Peyer's patch (tissue), 4 donors: ENCODE data around the gene TEX19. TPM values are rescaled to one million over a fixed set of nuclear protein-coding genes. Genes with fewer than 3 reads are reported as not detected.
A peak's percentile ranks its signal among the peaks of the same experiment; 100 is the strongest.

ENCODE experiments used
- DNase-seq, 3 donors: peaks; one replicate each; pipeline ENCODE4 v3.0.0-alpha.2; 2017 to 2019
- H3K27ac ChIP-seq, 4 donors: fragments of 200-600 bp; sonication (generic); one replicate each; pipeline ENCODE4 v1.5.1; 2016 to 2019
- H3K27me3 ChIP-seq, 2 donors: fragments of 200-600 bp; sonication (generic); one replicate each; pipeline ENCODE4 v1.5.1; 2019
- H3K36me3 ChIP-seq, 3 donors: fragments of 200-600 bp; sonication (generic); one replicate each; pipeline ENCODE4 v1.5.1; 2016 to 2019
- H3K4me1 ChIP-seq, 4 donors: fragments of 200-600 bp; sonication (generic); one replicate each; pipeline ENCODE4 v1.5.1; 2016 to 2019
- H3K4me3 ChIP-seq, 4 donors: fragments of 200-600 bp; sonication (generic); 1 replicate in 3 of 4; 2 replicates in 1 of 4; pipeline ENCODE4 v1.5.1; 2016 to 2019; ENCODE audit warnings: mild to moderate bottlenecking in 1 of 4
- H3K9me3 ChIP-seq, 4 donors: fragments of 200-600 bp; sonication (generic); one replicate each; pipeline ENCODE4 v1.5.1; 2016 to 2019; ENCODE audit warnings: mild to moderate bottlenecking in 1 of 4
- POLR2A ChIP-seq, 2 donors: fragments of 450-650 bp; IDR thresholded peaks; one replicate each; pipeline ENCODE4 v1.5.1; 2017; ENCODE audit warnings: antibody characterized with exemption in 2 of 2, mild to moderate bottlenecking in 2 of 2, moderate library complexity in 2 of 2
- total RNA-seq, 4 donors: library from RNA; depleted of rRNA; stranded (reverse); fragments of >200 nt; gene quantifications; one replicate each; pipeline ENCODE4 v1.1.0, GENCODE V29; 2016
- TF ChIP-seq, protein P1 (sequence below), 6 experiments: fragments of 450-650 bp in 4 of 6; fragments of 200-600 bp in 2 of 6; sonication (generic) in 1 of 6; IDR thresholded peaks; one replicate each; pipeline ENCODE4 v1.5.1; 2017 to 2019; ENCODE audit warnings: antibody characterized with exemption in 6 of 6, mild to moderate bottlenecking in 3 of 6, moderate library complexity in 1 of 6

TEX19 gene, protein sequence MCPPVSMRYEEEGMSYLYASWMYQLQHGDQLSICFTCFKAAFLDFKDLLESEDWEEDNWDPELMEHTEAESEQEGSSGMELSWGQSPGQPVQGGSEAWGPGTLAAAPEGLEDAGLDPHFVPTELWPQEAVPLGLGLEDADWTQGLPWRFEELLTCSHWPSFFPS
- total RNA-seq: not detected

DNA sequence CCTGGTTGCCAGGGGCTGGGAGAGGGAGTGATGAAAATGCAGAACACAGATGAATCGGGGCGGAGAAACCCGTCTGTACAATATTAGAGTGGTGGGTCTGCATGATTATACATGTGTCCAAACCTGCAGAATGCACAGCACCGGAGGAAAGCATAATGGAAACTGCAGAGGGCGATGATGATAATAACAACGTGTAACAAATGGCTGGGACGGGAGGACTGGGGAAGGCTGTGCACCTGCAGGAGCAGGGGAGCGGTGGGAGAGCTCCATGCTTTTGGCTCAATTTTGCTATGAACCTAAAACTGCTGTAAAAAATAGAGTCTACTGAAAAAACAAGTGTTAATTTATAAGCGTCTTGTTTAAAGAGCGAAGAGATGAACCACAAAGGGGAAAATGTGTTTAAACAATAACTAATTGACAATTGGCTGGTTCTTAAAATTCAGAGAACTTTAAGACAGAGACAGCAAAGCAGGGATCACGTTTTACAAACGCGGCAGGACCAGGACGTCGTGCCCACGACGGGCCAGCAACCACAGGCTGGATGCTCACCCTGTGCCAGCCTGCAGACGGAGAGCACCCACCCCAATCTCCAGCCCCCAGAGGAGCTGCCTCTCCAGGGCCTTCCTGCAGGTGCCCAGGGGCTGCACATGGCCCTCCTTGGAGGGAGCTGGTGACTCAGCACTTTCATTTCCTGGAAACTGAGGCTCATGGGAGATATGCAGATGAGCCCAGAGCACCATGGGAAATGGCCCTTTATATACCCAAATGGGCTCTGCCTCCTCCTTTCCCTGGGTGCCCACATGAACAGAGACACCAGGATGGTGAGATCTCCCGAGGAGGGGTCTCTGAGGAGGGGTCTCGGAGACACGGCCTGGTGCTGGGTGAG lies at the start of gene TEX19:
TEX19 (plus strand) TSS at position 783 of the 886 bp plus-strand sequence. CDS start 2,904 bp downstream, outside the sequence.
- no peaks in the 10 kb centered on the region for H3K4me1 ChIP-seq
- H3K4me3 ChIP-seq: no peak within 1 kb of the TSS
- H3K27me3 ChIP-seq: no peaks in the 10 kb centered on the region

DNA sequence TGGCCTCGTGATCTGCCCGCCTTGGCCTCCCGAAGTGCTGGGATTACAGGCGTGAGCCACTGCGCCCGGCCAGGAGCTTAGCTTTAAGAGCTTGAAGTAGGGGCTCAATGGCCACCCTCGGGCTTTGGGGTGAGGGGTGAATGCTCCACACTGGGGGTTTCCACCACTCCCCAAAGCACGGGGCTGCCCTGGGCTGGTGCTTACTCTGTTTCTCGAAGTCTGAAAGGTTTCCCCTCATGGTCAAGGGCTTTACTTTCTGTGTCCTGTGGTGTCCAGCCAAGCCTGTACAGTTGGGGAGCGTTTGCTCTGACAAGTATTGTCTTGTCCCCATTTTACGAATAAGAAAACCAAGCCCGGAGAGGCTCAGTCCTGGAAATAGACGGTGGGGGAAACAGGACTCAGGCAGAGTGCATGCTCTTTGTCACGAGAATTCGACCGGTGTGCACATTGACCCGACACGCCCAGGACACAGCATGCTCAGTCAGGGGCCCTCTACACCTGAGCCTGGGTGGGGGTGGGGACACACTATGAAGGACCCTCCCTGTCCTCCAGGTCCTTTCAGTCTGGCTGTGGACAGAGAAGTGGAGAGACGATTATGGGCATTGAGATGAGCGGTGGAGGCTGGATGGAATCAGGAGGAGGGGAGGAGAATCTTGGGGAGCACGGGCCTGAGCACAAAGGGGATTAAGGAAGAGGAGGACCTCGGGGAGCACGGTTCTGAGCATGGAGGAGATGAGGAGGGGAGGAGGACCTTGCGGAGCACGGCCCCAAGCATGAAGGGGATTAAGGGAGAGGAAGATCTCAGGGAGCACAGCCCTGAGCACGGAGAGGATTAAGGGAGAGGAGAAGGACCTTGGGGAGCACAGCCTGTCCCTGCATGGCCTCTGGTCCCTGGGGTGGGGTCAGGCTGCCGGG lies 49.1 kb upstream of the TEX19 start:
- no peak overlapping the region for H3K4me3 ChIP-seq
- no peaks in the 10 kb centered on the region for H3K9me3 ChIP-seq
- peak in 2 of 3 donors; percentile 84 to 85 for DNase-seq
- no peaks in the 10 kb centered on the region for H3K36me3 ChIP-seq
- H3K27ac ChIP-seq: peak overlapping the region in 3 of 4 donors; percentile 18 to 66 (median 53)
- peaks cover 0 to 15% (median 5%) of the 10 kb centered on the region in 4 donors for H3K4me1 ChIP-seq
- TF ChIP-seq, protein P1, sequence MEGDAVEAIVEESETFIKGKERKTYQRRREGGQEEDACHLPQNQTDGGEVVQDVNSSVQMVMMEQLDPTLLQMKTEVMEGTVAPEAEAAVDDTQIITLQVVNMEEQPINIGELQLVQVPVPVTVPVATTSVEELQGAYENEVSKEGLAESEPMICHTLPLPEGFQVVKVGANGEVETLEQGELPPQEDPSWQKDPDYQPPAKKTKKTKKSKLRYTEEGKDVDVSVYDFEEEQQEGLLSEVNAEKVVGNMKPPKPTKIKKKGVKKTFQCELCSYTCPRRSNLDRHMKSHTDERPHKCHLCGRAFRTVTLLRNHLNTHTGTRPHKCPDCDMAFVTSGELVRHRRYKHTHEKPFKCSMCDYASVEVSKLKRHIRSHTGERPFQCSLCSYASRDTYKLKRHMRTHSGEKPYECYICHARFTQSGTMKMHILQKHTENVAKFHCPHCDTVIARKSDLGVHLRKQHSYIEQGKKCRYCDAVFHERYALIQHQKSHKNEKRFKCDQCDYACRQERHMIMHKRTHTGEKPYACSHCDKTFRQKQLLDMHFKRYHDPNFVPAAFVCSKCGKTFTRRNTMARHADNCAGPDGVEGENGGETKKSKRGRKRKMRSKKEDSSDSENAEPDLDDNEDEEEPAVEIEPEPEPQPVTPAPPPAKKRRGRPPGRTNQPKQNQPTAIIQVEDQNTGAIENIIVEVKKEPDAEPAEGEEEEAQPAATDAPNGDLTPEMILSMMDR (IDR thresholded peaks at IDR 0.05): no peak
- TF ChIP-seq POLR2A (IDR thresholded peaks at IDR 0.05): peak in 1 of 2 donors; percentile 39
- no peaks in the 10 kb centered on the region for H3K27me3 ChIP-seq

More for the DNA sequence above, at the start of gene TEX19:
- H3K36me3 ChIP-seq: no peaks in the 10 kb centered on the region
- no peaks in the 10 kb centered on the region for H3K9me3 ChIP-seq
- H3K27ac ChIP-seq: no peak within 1 kb of the TSS
- no peak for TF ChIP-seq POLR2A (IDR thresholded peaks at IDR 0.05)
- TF ChIP-seq, protein P1 (IDR thresholded peaks at IDR 0.05): no peak
- DNase-seq: no peak

DNA sequence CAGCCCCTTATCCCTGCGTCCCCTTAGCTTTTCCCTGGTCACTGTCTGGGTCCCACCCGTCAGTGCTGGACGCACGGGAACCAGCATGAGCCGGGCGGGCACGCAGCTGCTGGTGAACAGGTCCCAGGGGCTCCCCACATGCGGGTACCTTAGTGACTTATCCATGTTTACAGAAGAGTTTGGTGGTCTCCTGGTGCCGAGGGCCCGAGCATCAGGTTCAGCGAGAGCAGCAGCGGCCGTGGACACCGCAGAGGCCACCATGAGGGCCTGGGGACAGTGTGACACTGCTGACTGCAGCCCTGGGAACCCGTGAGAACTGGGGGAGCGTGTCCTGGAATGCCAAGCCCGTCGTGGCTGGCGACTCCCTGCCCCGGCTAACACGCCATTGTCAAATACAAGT lies 48.2 kb upstream of the TEX19 start:
- H3K4me1 ChIP-seq: peaks cover 0 to 23% (median 9%) of the 10 kb centered on the region in 4 donors
- peak overlapping the region in 1 of 4 donors; percentile 66 for H3K27ac ChIP-seq
- no peak for TF ChIP-seq POLR2A (IDR thresholded peaks at IDR 0.05)
- TF ChIP-seq, protein P1 (IDR thresholded peaks at IDR 0.05): no peak
- H3K27me3 ChIP-seq: no peaks in the 10 kb centered on the region
- H3K36me3 ChIP-seq: no peaks in the 10 kb centered on the region
- H3K9me3 ChIP-seq: no peaks in the 10 kb centered on the region
- H3K4me3 ChIP-seq: no peak overlapping the region
- DNase-seq: no peak

DNA sequence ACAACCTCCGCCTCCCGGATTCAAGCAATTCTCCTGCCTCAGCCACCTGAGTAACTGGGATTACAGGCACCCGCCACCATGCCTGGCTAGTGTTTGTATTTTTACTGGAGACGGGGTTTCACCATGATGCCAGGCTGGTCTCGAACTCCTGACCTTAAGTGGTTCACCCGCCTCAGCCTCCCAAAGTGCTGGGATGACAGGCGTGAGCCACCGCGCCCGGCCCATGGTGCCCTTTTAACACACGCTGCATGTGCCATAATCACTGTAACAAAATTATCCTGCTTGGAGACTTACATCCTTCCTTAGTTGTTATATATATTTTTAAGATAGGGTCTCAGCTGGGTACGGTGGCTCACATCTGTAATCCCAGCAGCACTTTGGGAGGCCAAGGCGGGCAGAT lies 47.1 kb upstream of the TEX19 start:
- no peaks in the 10 kb centered on the region for H3K9me3 ChIP-seq
- no peak for DNase-seq
- H3K27me3 ChIP-seq: no peaks in the 10 kb centered on the region
- TF ChIP-seq, protein P1 (IDR thresholded peaks at IDR 0.05): no peak
- TF ChIP-seq POLR2A (IDR thresholded peaks at IDR 0.05): no peak
- H3K36me3 ChIP-seq: no peaks in the 10 kb centered on the region
- no peak overlapping the region for H3K4me3 ChIP-seq
- no peak overlapping the region for H3K27ac ChIP-seq
- peaks cover 0 to 29% (median 10%) of the 10 kb centered on the region in 4 donors for H3K4me1 ChIP-seq
